Colonic mucosa (tissue), 4 donors: ENCODE measurements around the gene OBSCN. TPM values are rescaled to one million over a fixed set of nuclear protein-coding genes. Genes with fewer than 3 reads are reported as not detected.

Experiments
- DNase-seq: peaks from one replicate; pipeline ENCODE4 v3.0.0-alpha.2; 2020
- H3K27ac ChIP-seq: fragments of 200-600 bp; one replicate; pipeline ENCODE4 v1.8.0; 2021
- H3K27me3 ChIP-seq: fragments of 200-600 bp; one replicate; pipeline ENCODE4 v1.8.0; 2021
- H3K36me3 ChIP-seq: fragments of 200-600 bp; one replicate; pipeline ENCODE4 v1.8.0; 2021
- H3K4me1 ChIP-seq: fragments of 200-600 bp; one replicate; pipeline ENCODE4 v1.8.0; 2021; ENCODE audit warnings: mild to moderate bottlenecking
- H3K4me3 ChIP-seq: fragments of 200-600 bp; one replicate; pipeline ENCODE4 v1.8.0; 2021
- H3K9ac ChIP-seq, 2 donors: one replicate each; pipeline ENCODE4 v1.7.0; 2013; ENCODE audit warnings: control low read depth in 2 of 2, low read depth in 2 of 2, low read length in 2 of 2
- H3K9me3 ChIP-seq: fragments of 200-600 bp; one replicate; pipeline ENCODE4 v1.8.0; 2021
- intact Hi-C: fragments of 100-400 bp; cut with DNase I; formaldehyde crosslinking; loops from one replicate; pipeline ENCODE4 v1.14.1; 2022
- total RNA-seq, 2 donors: library from RNA; stranded (reverse); fragmentation: NEBNext Ultra II Directional in 1 of 2; extraction: Animal tissue kit (Norgen Biotek cat#: 25700) in 1 of 2; gene quantifications; one replicate each; pipeline ENCODE4 v1.2.1, GENCODE V29; 2021
- TF ChIP-seq, protein P1 (sequence below): fragments of 200-600 bp; IDR thresholded peaks from one replicate; pipeline ENCODE4 v1.8.0; 2022; ENCODE audit warnings: antibody characterized with exemption, mild to moderate bottlenecking
- donor health status: healthy.
- donor health status: DM: no; HTN: no; CAD: no.
- donor health status: DM: no; HTN: no; CAD: no.

OBSCN gene
- total RNA-seq, 2 donors from 2014 or later = 3.6 to 7.9 TPM

DNA sequence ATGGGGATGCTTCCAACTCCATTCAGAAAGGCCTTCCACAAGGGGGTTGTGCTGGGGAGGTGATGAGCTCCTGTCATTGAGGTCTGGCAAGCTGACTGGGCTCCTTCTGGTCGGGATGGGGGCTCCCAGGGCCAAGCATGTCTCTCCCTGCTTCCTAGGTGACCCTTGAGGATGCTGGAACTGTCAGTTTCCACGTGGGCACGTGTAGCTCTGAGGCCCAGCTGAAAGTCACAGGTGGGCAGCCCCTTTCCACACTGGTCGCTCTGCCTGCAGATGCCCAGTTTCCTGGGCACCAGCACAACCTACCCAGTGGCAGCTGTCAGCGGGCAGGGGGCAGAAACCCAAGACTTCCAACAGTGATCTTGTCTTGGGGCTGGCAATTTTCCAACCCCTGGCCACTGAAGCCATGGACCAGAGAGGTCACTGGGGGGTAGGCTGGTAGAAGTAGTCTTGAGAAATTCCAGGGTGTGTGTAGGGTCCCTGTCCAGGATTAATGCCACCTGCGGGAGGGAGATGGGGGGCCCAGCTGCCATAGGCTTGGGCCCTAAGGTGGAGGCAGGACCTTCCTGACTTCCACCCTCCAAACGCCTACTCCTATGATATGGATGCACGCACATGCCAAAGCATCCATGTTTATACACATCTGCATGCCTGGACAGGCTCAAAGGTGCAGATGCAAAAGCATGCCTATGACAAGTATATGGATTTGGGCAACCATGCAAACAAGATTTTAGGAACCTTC lies 101.7 kb downstream of the OBSCN start:
- intact Hi-C loops = no loop called here
- DNase-seq = no peak

GRCh38 chr1:228310162-228310792 lies 102.4 kb downstream of the OBSCN start:
- TF ChIP-seq, protein P1, sequence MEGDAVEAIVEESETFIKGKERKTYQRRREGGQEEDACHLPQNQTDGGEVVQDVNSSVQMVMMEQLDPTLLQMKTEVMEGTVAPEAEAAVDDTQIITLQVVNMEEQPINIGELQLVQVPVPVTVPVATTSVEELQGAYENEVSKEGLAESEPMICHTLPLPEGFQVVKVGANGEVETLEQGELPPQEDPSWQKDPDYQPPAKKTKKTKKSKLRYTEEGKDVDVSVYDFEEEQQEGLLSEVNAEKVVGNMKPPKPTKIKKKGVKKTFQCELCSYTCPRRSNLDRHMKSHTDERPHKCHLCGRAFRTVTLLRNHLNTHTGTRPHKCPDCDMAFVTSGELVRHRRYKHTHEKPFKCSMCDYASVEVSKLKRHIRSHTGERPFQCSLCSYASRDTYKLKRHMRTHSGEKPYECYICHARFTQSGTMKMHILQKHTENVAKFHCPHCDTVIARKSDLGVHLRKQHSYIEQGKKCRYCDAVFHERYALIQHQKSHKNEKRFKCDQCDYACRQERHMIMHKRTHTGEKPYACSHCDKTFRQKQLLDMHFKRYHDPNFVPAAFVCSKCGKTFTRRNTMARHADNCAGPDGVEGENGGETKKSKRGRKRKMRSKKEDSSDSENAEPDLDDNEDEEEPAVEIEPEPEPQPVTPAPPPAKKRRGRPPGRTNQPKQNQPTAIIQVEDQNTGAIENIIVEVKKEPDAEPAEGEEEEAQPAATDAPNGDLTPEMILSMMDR = no peak
- intact Hi-C loops = no loop called here
- DNase-seq = no peak
- Histone ChIP-seq H3K27ac (no peak overlapping the region), H3K27me3 (no peaks in the 10 kb centered on the region), H3K36me3 (no peaks in the 10 kb centered on the region), H3K4me3 (no peak overlapping the region), H3K9me3 (no peaks in the 10 kb centered on the region), H3K9ac (no peak overlapping the region), H3K4me1 (no peaks in the 10 kb centered on the region)

More for the DNA sequence above, 101.7 kb downstream of the OBSCN start:
- no peaks in the 10 kb centered on the region for H3K27me3 ChIP-seq
- H3K27ac ChIP-seq = no peak overlapping the region
- no peak overlapping the region for H3K4me3 ChIP-seq
- H3K4me1 ChIP-seq = no peaks in the 10 kb centered on the region
- no peaks in the 10 kb centered on the region for H3K9me3 ChIP-seq
- H3K36me3 ChIP-seq = no peaks in the 10 kb centered on the region
- no peak overlapping the region for H3K9ac ChIP-seq
- TF ChIP-seq, protein P1 = no peak

GRCh38 chr1:228311091-228311490 lies 103.2 kb downstream of the OBSCN start:
- TF ChIP-seq, protein P1 = no peak
- Histone ChIP-seq H3K9ac (no peak overlapping the region), H3K4me3 (no peak overlapping the region), H3K27ac (no peak overlapping the region), H3K4me1 (no peaks in the 10 kb centered on the region), H3K9me3 (no peaks in the 10 kb centered on the region), H3K36me3 (no peaks in the 10 kb centered on the region), H3K27me3 (no peaks in the 10 kb centered on the region)
- intact Hi-C loops = no loop called here
- no peak for DNase-seq

DNA sequence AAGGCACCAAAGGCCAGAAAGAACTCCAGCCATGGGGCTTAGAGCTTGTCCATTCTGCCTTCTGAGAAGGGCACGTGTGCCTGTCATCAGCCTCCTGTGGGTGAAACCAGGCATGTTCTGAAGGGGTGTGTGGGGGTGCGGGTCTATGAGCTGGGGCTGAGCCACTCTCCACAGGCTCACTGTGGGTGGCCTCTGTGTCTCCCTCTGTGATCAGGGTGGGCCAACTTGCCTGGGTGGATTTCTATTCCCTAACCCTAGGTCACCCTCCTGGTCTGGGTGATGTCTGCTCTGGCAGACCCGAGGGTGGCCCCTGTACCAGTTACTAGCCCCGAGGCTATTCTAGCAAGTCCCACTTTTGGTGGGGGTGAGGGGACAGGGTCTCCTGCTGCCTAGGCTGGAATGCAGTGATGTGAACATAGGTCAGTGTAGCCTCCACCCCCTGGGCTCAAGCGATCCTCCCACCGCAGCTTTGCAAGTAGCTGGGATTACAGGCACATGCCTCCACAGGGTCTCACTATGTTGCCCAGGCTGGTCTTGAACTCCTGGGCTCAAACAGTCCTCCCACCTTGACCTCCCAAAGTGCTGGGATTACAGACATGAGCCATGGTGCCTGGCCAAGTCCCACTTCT lies 104.4 kb downstream of the OBSCN start:
- H3K36me3 ChIP-seq = no peaks in the 10 kb centered on the region
- TF ChIP-seq, protein P1 = no peak
- no peak for DNase-seq
- no peaks in the 10 kb centered on the region for H3K9me3 ChIP-seq
- no peak overlapping the region for H3K9ac ChIP-seq
- H3K4me1 ChIP-seq = no peaks in the 10 kb centered on the region
- intact Hi-C loops = no loop called here
- H3K4me3 ChIP-seq = no peak overlapping the region
- no peak overlapping the region for H3K27ac ChIP-seq
- H3K27me3 ChIP-seq = no peaks in the 10 kb centered on the region

- no peaks in the 10 kb centered on the region for H3K9me3 ChIP-seq
- intact Hi-C loops = no loop called here
- TF ChIP-seq, protein P1 = no peak
- H3K4me3 ChIP-seq = no peak overlapping the region
- H3K36me3 ChIP-seq = no peaks in the 10 kb centered on the region
- no peak for DNase-seq
- H3K27ac ChIP-seq = no peak overlapping the region
- no peaks in the 10 kb centered on the region for H3K27me3 ChIP-seq
- no peak overlapping the region for H3K9ac ChIP-seq
- no peaks in the 10 kb centered on the region for H3K4me1 ChIP-seq
Observed at GRCh38 chr1:228313536-228314277, 105.9 kb downstream of the OBSCN start.
